Right kidney (tissue), 1 donor: ENCODE data around the gene BIN1.

Experiments used
- DNase-seq: peaks from one replicate; pipeline ENCODE4 v3.0.0-alpha.2; 2016

BIN1 gene

GRCh38 chr2:127076290-127076689 lies 30.7 kb downstream of the BIN1 start:
- DNase-seq, result no peak

- DNase-seq, result no peak
These were observed 31.1 kb downstream of the BIN1 start for GRCh38 chr2:127075821-127076220.

GRCh38 chr2:127074936-127075335 lies 32.0 kb downstream of the BIN1 start:
- no peak for DNase-seq

- DNase-seq, result no peak
These were observed 32.6 kb downstream of the BIN1 start for GRCh38 chr2:127074358-127074757.

- no peak for DNase-seq
These were observed 34.0 kb downstream of the BIN1 start for GRCh38 chr2:127072970-127073369.

- DNase-seq, result no peak
These were observed 34.6 kb downstream of the BIN1 start for GRCh38 chr2:127072396-127072795.

GRCh38 chr2:127071901-127072328 lies 35.0 kb downstream of the BIN1 start:
- no peak for DNase-seq

GRCh38 chr2:127070221-127070620 lies 36.7 kb downstream of the BIN1 start:
- no peak for DNase-seq

- DNase-seq, result no peak
These were observed 37.4 kb downstream of the BIN1 start for GRCh38 chr2:127069536-127069935.

- DNase-seq, result no peak
These were observed 38.0 kb downstream of the BIN1 start for GRCh38 chr2:127069003-127069402.

- DNase-seq, result no peak
These were observed 38.6 kb downstream of the BIN1 start for GRCh38 chr2:127068351-127068741.

GRCh38 chr2:127067620-127068350 lies 39.2 kb downstream of the BIN1 start:
- peak; percentile 46 for DNase-seq

- DNase-seq, result no peak
These were observed 40.0 kb downstream of the BIN1 start for GRCh38 chr2:127066942-127067341.

GRCh38 chr2:127065940-127066318 lies 41.0 kb downstream of the BIN1 start:
- peak; percentile 46 for DNase-seq

- peak; percentile 45 for DNase-seq
These were observed 41.5 kb downstream of the BIN1 start for GRCh38 chr2:127065299-127065939.

GRCh38 chr2:127064642-127065250 lies 42.2 kb downstream of the BIN1 start:
- peak; percentile 62 for DNase-seq

GRCh38 chr2:127063701-127064590 lies 43.0 kb downstream of the BIN1 start:
- no peak for DNase-seq

- DNase-seq, result no peak
These were observed 45.3 kb downstream of the BIN1 start for GRCh38 chr2:127061375-127062273.

- no peak for DNase-seq
These were observed 46.5 kb downstream of the BIN1 start for GRCh38 chr2:127060264-127060945.

- no peak for DNase-seq
These were observed 47.4 kb downstream of the BIN1 start for GRCh38 chr2:127059559-127059958.

GRCh38 chr2:127058954-127059252 lies 48.1 kb downstream of the BIN1 start:
- DNase-seq, result no peak
